ENCODE measurements around the gene ZFYVE26. TPM values are rescaled to one million over a fixed set of nuclear protein-coding genes. Genes with fewer than 3 reads are reported as not detected.
A peak's percentile ranks its signal among the peaks of the same experiment; 100 is the strongest.

The ZFYVE26 gene
- total RNA-seq, 1 experiment from 2014 or later = 21.1 TPM

DNA sequence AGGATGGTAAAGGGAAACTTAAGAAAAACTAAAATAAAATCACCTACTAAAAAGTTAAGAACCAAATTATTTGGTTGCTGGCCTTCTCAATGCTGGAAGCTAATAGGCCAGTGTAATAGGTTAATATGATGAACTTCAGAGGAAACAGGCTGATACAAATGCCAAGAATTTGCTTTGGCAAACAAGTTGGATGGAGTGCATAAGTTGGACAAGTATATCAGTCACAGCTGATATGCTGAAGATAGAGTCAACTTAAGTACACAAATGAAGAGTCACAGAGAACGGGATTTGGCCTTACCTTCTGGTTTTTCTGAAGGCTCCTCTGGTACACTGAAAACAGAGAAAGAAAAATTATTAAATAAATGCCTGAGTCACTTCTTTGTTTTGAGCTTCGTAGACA lies 48.2 kb downstream of the ZFYVE26 start:
- no TSS peak for BruUV-seq (replicated peaks)
- no peak overlapping the region for H3K27ac ChIP-seq (ENCODE audit: low read length)
- no peaks in the 10 kb centered on the region for H3K9me3 ChIP-seq (ENCODE audit: low read length)
- CTCF ChIA-PET = no interaction called here
- intact Hi-C loops (cut with micrococcal nuclease) = no loop called here
- POLR2A ChIA-PET (ENCODE audit: unreplicated experiment) = no interaction called here
- H4K20me1 ChIP-seq (ENCODE audit: low read length) = no peaks in the 10 kb centered on the region
- TF ChIP-seq EZH2 (IDR thresholded peaks at IDR 0.05; ENCODE audit: low read length, unreplicated experiment) = no peak
- TF ChIP-seq EZH2phosphoT487 (IDR thresholded peaks at IDR 0.05; ENCODE audit: borderline replicate concordance, low read length) = no peak
- TF ChIP-seq, protein P1, sequence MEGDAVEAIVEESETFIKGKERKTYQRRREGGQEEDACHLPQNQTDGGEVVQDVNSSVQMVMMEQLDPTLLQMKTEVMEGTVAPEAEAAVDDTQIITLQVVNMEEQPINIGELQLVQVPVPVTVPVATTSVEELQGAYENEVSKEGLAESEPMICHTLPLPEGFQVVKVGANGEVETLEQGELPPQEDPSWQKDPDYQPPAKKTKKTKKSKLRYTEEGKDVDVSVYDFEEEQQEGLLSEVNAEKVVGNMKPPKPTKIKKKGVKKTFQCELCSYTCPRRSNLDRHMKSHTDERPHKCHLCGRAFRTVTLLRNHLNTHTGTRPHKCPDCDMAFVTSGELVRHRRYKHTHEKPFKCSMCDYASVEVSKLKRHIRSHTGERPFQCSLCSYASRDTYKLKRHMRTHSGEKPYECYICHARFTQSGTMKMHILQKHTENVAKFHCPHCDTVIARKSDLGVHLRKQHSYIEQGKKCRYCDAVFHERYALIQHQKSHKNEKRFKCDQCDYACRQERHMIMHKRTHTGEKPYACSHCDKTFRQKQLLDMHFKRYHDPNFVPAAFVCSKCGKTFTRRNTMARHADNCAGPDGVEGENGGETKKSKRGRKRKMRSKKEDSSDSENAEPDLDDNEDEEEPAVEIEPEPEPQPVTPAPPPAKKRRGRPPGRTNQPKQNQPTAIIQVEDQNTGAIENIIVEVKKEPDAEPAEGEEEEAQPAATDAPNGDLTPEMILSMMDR (conservative IDR thresholded peaks at IDR 0.05; ENCODE audit: low read depth, low read length) = no peak
- H2AFZ ChIP-seq (ENCODE audit: low read length) = no peak overlapping the region
- no peak overlapping the region for H3K9ac ChIP-seq (ENCODE audit: low read length)
- peaks cover 62% of the 10 kb centered on the region for H3K36me3 ChIP-seq (ENCODE audit: low read depth, low read length)
- ATAC-seq (no peak), DNase-seq (peak; percentile 10)
- H3K79me2 ChIP-seq (ENCODE audit: low read length) = no peaks in the 10 kb centered on the region
- peaks cover 4% of the 10 kb centered on the region for H3F3A ChIP-seq (ENCODE audit: low read length, unreplicated experiment)
- H3K4me1 ChIP-seq (ENCODE audit: insufficient read depth, low read length) = peaks cover 31% of the 10 kb centered on the region
- H3K9me2 ChIP-seq (replicated peaks; ENCODE audit: low read length) = no peaks in the 10 kb centered on the region
- H3K4me2 ChIP-seq (ENCODE audit: low read length) = no peak overlapping the region
- no peaks in the 10 kb centered on the region for H3K27me3 ChIP-seq (ENCODE audit: low read length)
- H3K4me3 ChIP-seq (ENCODE audit: low read length) = no peak overlapping the region

DNA sequence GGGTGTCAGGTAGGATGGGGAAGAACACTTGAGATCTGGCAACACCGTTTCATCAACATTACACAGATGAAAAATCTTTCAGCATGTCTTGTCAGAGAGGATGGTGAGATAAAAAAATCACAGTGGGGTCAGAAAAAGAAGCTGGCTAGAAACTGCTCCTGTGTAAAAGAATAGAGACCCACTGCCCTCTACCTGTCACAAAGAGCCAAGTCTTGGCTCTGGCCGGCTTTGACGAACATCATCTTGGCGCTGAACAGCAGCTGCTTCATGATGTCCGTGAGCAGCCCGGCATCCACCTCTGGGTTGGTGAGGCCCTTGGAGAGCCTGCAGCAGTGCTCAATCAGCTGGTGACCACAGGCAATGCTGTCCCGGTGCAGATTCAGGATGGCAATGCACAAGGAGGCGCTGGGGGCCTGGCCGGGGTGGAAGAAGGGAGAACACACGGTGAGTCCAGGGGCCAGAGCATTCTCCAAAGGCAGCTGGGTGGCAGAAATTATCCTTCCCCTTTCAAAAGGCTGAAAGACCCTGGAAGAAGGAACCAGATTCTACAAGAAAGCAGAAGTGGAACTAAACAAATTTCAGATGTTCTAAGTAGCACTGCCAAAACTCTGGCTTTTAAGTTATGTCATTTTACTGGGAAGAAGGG lies 50.2 kb downstream of the ZFYVE26 start:
- intact Hi-C loops (cut with micrococcal nuclease) = no loop called here
- Histone ChIP-seq H3K9me3 (ENCODE audit: low read length) (no peaks in the 10 kb centered on the region), H3K4me2 (ENCODE audit: low read length) (peak overlapping the region; percentile 75), H3K4me3 (ENCODE audit: low read length) (peak overlapping the region; percentile 35), H3K36me3 (ENCODE audit: low read depth, low read length) (peaks cover 54% of the 10 kb centered on the region), H3K9ac (ENCODE audit: low read length) (peak overlapping the region; percentile 61), H3K9me2 (replicated peaks; ENCODE audit: low read length) (no peaks in the 10 kb centered on the region), H3F3A (ENCODE audit: low read length, unreplicated experiment) (peaks cover 4% of the 10 kb centered on the region), H3K79me2 (ENCODE audit: low read length) (no peaks in the 10 kb centered on the region), H3K27me3 (ENCODE audit: low read length) (no peaks in the 10 kb centered on the region), H3K27ac (ENCODE audit: low read length) (peak overlapping the region; percentile 92), H2AFZ (ENCODE audit: low read length) (no peak overlapping the region), H3K4me1 (ENCODE audit: insufficient read depth, low read length) (peaks cover 39% of the 10 kb centered on the region), H4K20me1 (ENCODE audit: low read length) (no peaks in the 10 kb centered on the region)
- POLR2A ChIA-PET (ENCODE audit: unreplicated experiment) = no interaction called here
- TF ChIP-seq EZH2 (IDR thresholded peaks at IDR 0.05; ENCODE audit: low read length, unreplicated experiment) (no peak), EZH2phosphoT487 (IDR thresholded peaks at IDR 0.05; ENCODE audit: borderline replicate concordance, low read length) (no peak)
- TF ChIP-seq, protein P1 (conservative IDR thresholded peaks at IDR 0.05; ENCODE audit: low read depth, low read length) = peak; percentile 30; the same call in 1 of the 2 replicates
- DNase-seq = no peak
- BruUV-seq (replicated peaks) = no TSS peak
- ATAC-seq = no peak
- CTCF ChIA-PET = no interaction called here

DNA sequence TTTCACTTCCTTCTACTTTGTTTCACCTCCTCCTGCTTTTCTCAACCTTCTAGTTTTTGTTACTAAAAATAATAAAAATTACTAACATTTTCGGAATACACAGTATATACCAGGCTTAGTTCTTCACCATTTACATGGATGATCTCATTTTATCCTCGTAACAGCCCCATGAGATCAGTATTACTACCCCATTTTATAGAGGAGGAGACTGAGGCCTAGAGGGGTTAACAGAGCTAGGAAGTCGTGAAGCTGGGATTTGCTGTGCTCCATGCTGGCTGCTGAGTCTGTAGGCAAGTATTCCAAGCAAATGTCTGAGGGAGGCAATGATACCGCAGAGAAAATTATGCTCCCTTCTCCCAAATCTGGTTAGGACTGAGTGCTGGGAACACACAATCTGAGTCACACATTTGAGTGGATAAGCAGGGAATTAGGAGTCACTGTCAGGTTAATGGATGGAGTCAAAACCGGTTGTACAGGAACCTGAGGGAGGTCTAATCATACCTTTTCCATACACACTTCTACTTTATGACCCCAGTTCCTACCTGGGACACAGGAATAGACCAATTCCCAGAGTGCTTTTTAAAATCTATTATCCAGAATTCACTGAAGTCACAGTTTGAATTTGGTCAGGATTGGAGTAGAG lies 51.1 kb downstream of the ZFYVE26 start:
- peak; percentile 67 for ATAC-seq
- peak; percentile 95 for DNase-seq
- peak overlapping the region; percentile 75 for H3K4me2 ChIP-seq (ENCODE audit: low read length)
- H3K9ac ChIP-seq (ENCODE audit: low read length) = peak overlapping the region; percentile 61
- H3K79me2 ChIP-seq (ENCODE audit: low read length) = no peaks in the 10 kb centered on the region
- ChIA-PET POLR2A (ENCODE audit: unreplicated experiment) (no interaction called here), CTCF (no interaction called here)
- H2AFZ ChIP-seq (ENCODE audit: low read length) = no peak overlapping the region
- no peaks in the 10 kb centered on the region for H3K27me3 ChIP-seq (ENCODE audit: low read length)
- H3K9me2 ChIP-seq (replicated peaks; ENCODE audit: low read length) = no peaks in the 10 kb centered on the region
- peaks cover 54% of the 10 kb centered on the region for H3K36me3 ChIP-seq (ENCODE audit: low read depth, low read length)
- H3K9me3 ChIP-seq (ENCODE audit: low read length) = no peaks in the 10 kb centered on the region
- H3K4me3 ChIP-seq (ENCODE audit: low read length) = peak overlapping the region; percentile 35
- TSS peak; percentile 33 for BruUV-seq (replicated peaks)
- H3K27ac ChIP-seq (ENCODE audit: low read length) = peak overlapping the region; percentile 92
- intact Hi-C loops (cut with micrococcal nuclease) = no loop called here
- H4K20me1 ChIP-seq (ENCODE audit: low read length) = no peaks in the 10 kb centered on the region
- H3F3A ChIP-seq (ENCODE audit: low read length, unreplicated experiment) = peaks cover 4% of the 10 kb centered on the region
- H3K4me1 ChIP-seq (ENCODE audit: insufficient read depth, low read length) = peaks cover 39% of the 10 kb centered on the region
- TF ChIP-seq EZH2phosphoT487 (IDR thresholded peaks at IDR 0.05; ENCODE audit: borderline replicate concordance, low read length) (no peak), EZH2 (IDR thresholded peaks at IDR 0.05; ENCODE audit: low read length, unreplicated experiment) (no peak)
